HEK293 (cell line): Measurements from ENCODE around the gene PIK3R1.

Experiments used
- CTCF ChIA-PET: fragments of 350-600 bp; formaldehyde crosslinking; extraction: SDS; loops from one replicate; lab custom pipeline; 2021; ENCODE audit warnings: antibody characterized with exemption; lab: Yijun Ruan, JAX
- POLR2A ChIA-PET: fragments of 300-600 bp; formaldehyde crosslinking; extraction: SDS; loops from one replicate; lab custom pipeline; 2020; ENCODE audit warnings: antibody characterized with exemption, inconsistent platforms; lab: Yijun Ruan, JAX
- H3K27ac ChIP-seq: fragments of 200-500 bp; sonication (Bioruptor generic); 2 replicates; pipeline ENCODE4 v1.5.1; 2014; ENCODE audit warnings: low read depth, low read length, control low read depth, inconsistent platforms; ENCODE audit errors: extremely low read depth
- H3K36me3 ChIP-seq, 2 experiments: fragments of 200-500 bp in 1 of 2; sonication (Bioruptor generic) in 1 of 2; 1 replicate in 1 of 2; 2 replicates in 1 of 2; pipeline ENCODE4 v1.5.1; 2014 to 2017; ENCODE audit warnings: inconsistent platforms in 2 of 2, low read length in 2 of 2; ENCODE audit not compliant: control insufficient read depth in 2 of 2, insufficient read depth in 1 of 2
- H3K4me1 ChIP-seq: fragments of 200-500 bp; sonication (Bioruptor generic); 2 replicates; pipeline ENCODE4 v1.5.1; 2014; ENCODE audit warnings: mild to moderate bottlenecking, low read length, inconsistent platforms; ENCODE audit not compliant: control insufficient read depth, insufficient read depth
- H3K4me3 ChIP-seq: 2 replicates; pipeline ENCODE4 v1.5.1; 2011; ENCODE audit warnings: low read depth, mild to moderate bottlenecking, control low read depth, low read length, moderate library complexity
- H3K9me3 ChIP-seq: fragments of 200-500 bp; sonication (Bioruptor generic); 2 replicates; pipeline ENCODE4 v1.5.1; 2014; ENCODE audit warnings: low read depth, low read length, inconsistent platforms; ENCODE audit not compliant: control insufficient read depth, insufficient read depth
- FEZF1 ChIP-seq: fragments of 450-650 bp; formaldehyde crosslinking; IDR thresholded peaks from 2 replicates; pipeline ENCODE4 v1.5.1; 2016; ENCODE audit warnings: missing biosample characterization, missing genetic modification characterization
- HIC1 ChIP-seq: fragments of 450-650 bp; formaldehyde crosslinking; IDR thresholded peaks from 2 replicates; pipeline ENCODE4 v1.5.1; 2016; ENCODE audit warnings: missing biosample characterization, missing genetic modification characterization
- PRDM1 ChIP-seq: fragments of 450-650 bp; formaldehyde crosslinking; IDR thresholded peaks from 2 replicates; pipeline ENCODE4; 2016; ENCODE audit warnings: missing biosample characterization, missing genetic modification characterization
- SCRT2 ChIP-seq: fragments of 450-650 bp; formaldehyde crosslinking; IDR thresholded peaks from 2 replicates; pipeline ENCODE4 v1.5.1; 2016; ENCODE audit warnings: missing biosample characterization, missing genetic modification characterization
- TCF7L2 ChIP-seq: IDR thresholded peaks from 2 replicates; pipeline ENCODE4 v1.6.1; 2011; ENCODE audit warnings: low read depth, mild to moderate bottlenecking, inconsistent platforms, low read length, moderate library complexity, borderline replicate concordance
- ZBTB48 ChIP-seq: fragments of 450-650 bp; formaldehyde crosslinking; IDR thresholded peaks from 2 replicates; pipeline ENCODE4 v1.5.1; 2016; ENCODE audit warnings: missing biosample characterization, missing genetic modification characterization
- ZBTB7A ChIP-seq: fragments of 450-650 bp; formaldehyde crosslinking; IDR thresholded peaks from 2 replicates; pipeline ENCODE4 v1.5.1; 2016; ENCODE audit warnings: low read depth, missing biosample characterization, missing genetic modification characterization
- ZNF114 ChIP-seq: fragments of 450-650 bp; formaldehyde crosslinking; IDR thresholded peaks from 2 replicates; pipeline ENCODE4 v1.5.0; 2017; ENCODE audit warnings: missing biosample characterization, missing genetic modification characterization
- ZNF121 ChIP-seq: fragments of 450-650 bp; formaldehyde crosslinking; IDR thresholded peaks from 2 replicates; pipeline ENCODE4 v1.5.1; 2016; ENCODE audit warnings: missing biosample characterization, missing genetic modification characterization
- ZNF138 ChIP-seq: fragments of 450-650 bp; formaldehyde crosslinking; IDR thresholded peaks from 2 replicates; pipeline ENCODE4 v1.5.1; 2016; ENCODE audit warnings: missing biosample characterization, missing genetic modification characterization, borderline replicate concordance
- ZNF214 ChIP-seq: fragments of 450-650 bp; formaldehyde crosslinking; IDR thresholded peaks from 2 replicates; pipeline ENCODE4 v1.5.1; 2017; ENCODE audit warnings: missing biosample characterization, mild to moderate bottlenecking, missing genetic modification characterization, borderline replicate concordance
- ZNF280C ChIP-seq: fragments of 450-650 bp; formaldehyde crosslinking; IDR thresholded peaks from 2 replicates; pipeline ENCODE4 v1.5.1; 2016; ENCODE audit warnings: missing biosample characterization, missing genetic modification characterization
- ZNF341 ChIP-seq: fragments of 450-650 bp; formaldehyde crosslinking; IDR thresholded peaks from 2 replicates; pipeline ENCODE4; 2016; ENCODE audit warnings: low read depth, missing biosample characterization, missing genetic modification characterization
- ZNF37A ChIP-seq: fragments of 450-650 bp; IDR thresholded peaks from 2 replicates; pipeline ENCODE4 v1.5.1; 2018; ENCODE audit warnings: missing biosample characterization, missing genetic modification characterization
- ZNF416 ChIP-seq: fragments of 450-650 bp; formaldehyde crosslinking; IDR thresholded peaks from 2 replicates; pipeline ENCODE4 v1.5.1; 2016; ENCODE audit warnings: missing biosample characterization, missing genetic modification characterization
- ZNF426 ChIP-seq: fragments of 450-650 bp; formaldehyde crosslinking; IDR thresholded peaks from 2 replicates; pipeline ENCODE4 v1.5.1; 2017; ENCODE audit warnings: missing biosample characterization, missing genetic modification characterization, mild to moderate bottlenecking, inconsistent platforms, moderate library complexity
- ZNF621 ChIP-seq: fragments of 450-650 bp; formaldehyde crosslinking; IDR thresholded peaks from 2 replicates; pipeline ENCODE4 v1.5.1; 2017; ENCODE audit warnings: missing biosample characterization, missing genetic modification characterization
- ZNF692 ChIP-seq: fragments of 450-650 bp; formaldehyde crosslinking; IDR thresholded peaks from 2 replicates; pipeline ENCODE4 v1.5.1; 2016; ENCODE audit warnings: missing biosample characterization, missing genetic modification characterization
- ZNF76 ChIP-seq: fragments of 450-650 bp; formaldehyde crosslinking; IDR thresholded peaks from 2 replicates; pipeline ENCODE4; 2016; ENCODE audit warnings: low read depth, missing biosample characterization, missing genetic modification characterization, borderline replicate concordance
- ZNF777 ChIP-seq: fragments of 450-650 bp; formaldehyde crosslinking; IDR thresholded peaks from 2 replicates; pipeline ENCODE4 v1.5.1; 2017; ENCODE audit warnings: missing biosample characterization, missing genetic modification characterization, borderline replicate concordance

The PIK3R1 gene

GRCh38 chr5:68217528-68217927, 2.0 kb downstream of the PIK3R1 start (continued):
- TF ChIP-seq ZNF214 (tag by site-specific recombination) (no peak), PRDM1 (tag by site-specific recombination) (peak; percentile 95), ZNF280C (tag by site-specific recombination) (no peak), ZNF692 (peak; percentile 16; the same call in 1 of the 2 replicates), ZNF121 (no peak), ZNF621 (tag by site-specific recombination) (no peak), ZNF416 (no peak), ZNF138 (tag by site-specific recombination) (no peak)

- H3K36me3 ChIP-seq, result no peaks in the 10 kb centered on the region
- TF ChIP-seq SCRT2 (tag by site-specific recombination) (peak; percentile 47; the same call in 1 of the 2 replicates), ZNF114 (tag by site-specific recombination) (no peak), ZNF341 (tag by site-specific recombination) (0 out of 2 replicates have a peak, but pooled peaks have one; percentile 18)
- H3K27ac ChIP-seq, result no peak overlapping the region
- peaks cover 4% of the 10 kb centered on the region; the same call in 1 of the 2 replicates for H3K4me1 ChIP-seq
- H3K4me3 ChIP-seq, result no peak overlapping the region
- no peaks in the 10 kb centered on the region for H3K9me3 ChIP-seq
- ChIA-PET POLR2A (no interaction called here), CTCF (interaction anchor here (0.5 to 0.7 kb wide), 2 partner anchors 46 to 1406 kb away, joined by 3 read pairs; no protein-coding TSS in a partner anchor)
Measured at GRCh38 chr5:68219161-68219816, 3.7 kb downstream of the PIK3R1 start.

GRCh38 chr5:68220260-68220659, 4.7 kb downstream of the PIK3R1 start:
- H3K27ac ChIP-seq, result no peak overlapping the region
- CTCF ChIA-PET, result no interaction called here
- no peaks in the 10 kb centered on the region for H3K9me3 ChIP-seq
- no peak for TF ChIP-seq ZNF416
- TF ChIP-seq FEZF1, result no peak
- TF ChIP-seq ZBTB48 (tag by site-specific recombination), result no peak
- TF ChIP-seq ZNF37A (tag by site-specific recombination), result no peak
- no peak for TF ChIP-seq ZBTB7A (tag by site-specific recombination)
- no peak for TF ChIP-seq HIC1 (tag by site-specific recombination)
- TF ChIP-seq ZNF76 (tag by site-specific recombination), result no peak
- TF ChIP-seq ZNF426 (tag by site-specific recombination), result no peak
- TF ChIP-seq ZNF777 (tag by site-specific recombination), result no peak
- TF ChIP-seq TCF7L2, result no peak
- H3K36me3 ChIP-seq, result no peaks in the 10 kb centered on the region
- no peak overlapping the region for H3K4me3 ChIP-seq
- peaks cover 4% of the 10 kb centered on the region; the same call in 1 of the 2 replicates for H3K4me1 ChIP-seq
- POLR2A ChIA-PET, result no interaction called here
